Activated gamma-delta T cell (primary cell): ENCODE results near the gene NNMT.

Source experiments
- DNase-seq: peaks from one replicate; lab custom pipeline; 2025; lab: John Stamatoyannopoulos, UW

The NNMT gene

DNA sequence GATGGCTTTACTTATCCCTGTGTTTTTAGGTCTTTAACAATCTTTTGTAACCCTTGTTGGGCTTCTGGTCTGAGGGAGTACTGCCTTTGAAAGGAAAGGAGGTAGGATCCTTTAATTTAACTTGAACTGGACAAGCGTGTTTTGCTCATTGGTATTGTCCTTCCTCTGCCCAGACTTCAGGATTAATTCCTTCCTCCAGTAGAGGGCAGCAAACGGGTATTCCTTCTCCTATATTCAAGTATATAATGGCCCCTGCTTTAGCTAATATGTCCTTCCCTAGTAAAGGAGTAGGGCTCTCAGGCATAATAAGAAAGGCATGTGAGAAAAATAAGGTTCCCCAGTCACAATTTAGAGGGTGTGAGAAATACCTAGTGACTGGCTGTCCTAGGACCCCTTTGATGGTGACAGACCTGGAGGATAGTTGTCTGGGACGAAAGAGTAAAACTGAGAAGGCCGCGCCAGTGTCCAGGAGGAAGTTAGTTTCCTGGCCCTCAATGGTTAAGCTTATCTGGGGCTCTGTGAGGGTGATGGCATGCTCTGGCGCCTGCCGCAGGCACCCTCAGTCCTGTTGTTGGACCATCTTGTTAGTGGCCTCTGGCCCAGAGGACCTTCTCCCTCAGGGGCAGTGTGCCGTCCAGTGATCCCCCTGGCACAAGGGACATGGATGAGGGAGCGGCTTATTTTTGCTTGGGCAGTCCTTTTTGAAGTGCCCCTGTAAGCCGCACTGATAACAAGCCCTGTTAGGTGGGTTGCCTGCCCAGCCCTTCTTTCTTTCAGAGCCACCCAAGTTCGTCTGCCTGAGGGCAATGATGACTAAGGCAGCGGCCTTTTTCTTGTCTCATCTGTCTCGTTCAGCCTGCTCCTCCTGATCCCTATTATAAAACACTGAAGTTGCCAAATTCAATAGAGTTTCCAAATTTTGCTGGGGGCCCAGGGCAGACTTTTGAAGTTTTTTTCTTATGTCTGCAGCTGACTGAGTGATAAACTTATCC lies 52.3 kb downstream of the NNMT start:
- no peak for DNase-seq

GRCh38 chr11:114350022-114350421 lies 53.8 kb downstream of the NNMT start:
- no peak for DNase-seq

DNA sequence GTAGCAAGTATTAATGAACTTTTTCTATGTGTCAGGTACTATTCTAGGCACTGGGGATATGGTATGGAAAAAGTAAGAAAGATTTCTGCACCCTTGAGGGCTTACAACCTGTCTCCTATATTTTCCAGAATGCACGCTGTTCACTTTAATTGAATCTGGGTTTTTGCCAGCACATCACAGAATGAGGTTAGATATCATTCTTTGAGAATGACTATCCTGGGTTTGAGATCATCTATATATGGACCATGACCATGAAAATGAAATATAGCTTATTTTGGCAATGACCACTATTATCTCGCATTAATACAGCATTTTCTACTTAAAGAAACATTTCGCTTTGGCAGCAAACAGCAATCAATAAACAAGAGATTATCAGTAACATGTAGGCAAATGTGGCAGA lies 57.2 kb downstream of the NNMT start:
- no peak for DNase-seq

DNA sequence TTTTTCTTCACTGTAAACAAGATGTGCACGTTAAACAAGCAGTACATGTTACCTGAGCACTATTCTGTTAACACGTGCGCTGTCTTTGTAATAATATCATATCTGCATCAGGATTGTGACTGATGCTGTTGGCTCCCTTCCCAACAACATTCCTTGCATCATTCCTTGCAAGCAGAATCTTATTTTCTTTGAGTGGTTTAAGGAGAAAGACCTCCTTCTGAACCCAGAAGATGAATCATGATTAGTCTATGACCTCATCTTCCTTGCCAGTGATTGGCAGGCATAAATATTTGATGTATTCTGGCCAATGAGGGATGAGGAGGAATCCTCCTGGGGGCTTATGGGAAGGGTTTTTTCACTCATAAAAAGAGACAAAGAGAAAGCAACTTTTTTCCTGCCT lies 57.9 kb downstream of the NNMT start:
- DNase-seq, result no peak

GRCh38 chr11:114358716-114359115 lies 62.5 kb downstream of the NNMT start:
- no peak for DNase-seq

DNA sequence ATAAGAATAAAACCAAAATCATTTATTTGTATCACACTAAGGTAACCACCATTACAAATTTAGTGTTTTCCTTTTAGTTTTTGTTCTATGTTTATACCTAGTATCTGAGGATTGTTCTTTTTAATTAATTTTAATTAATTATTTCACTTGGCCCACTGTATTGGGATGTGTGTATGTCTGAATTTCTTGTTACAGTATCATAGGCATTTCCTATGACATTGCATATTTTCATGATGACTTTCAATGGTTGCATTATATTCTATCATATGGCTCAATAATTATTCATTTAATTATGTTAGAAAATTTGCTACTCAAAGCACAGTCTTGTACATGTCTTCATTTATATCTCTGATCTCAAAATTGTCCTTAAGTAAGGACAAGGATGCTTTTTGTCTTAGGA lies 63.1 kb downstream of the NNMT start:
- DNase-seq, result no peak

- DNase-seq, result no peak
Observed at GRCh38 chr11:114362326-114362725, 66.1 kb downstream of the NNMT start.

DNA sequence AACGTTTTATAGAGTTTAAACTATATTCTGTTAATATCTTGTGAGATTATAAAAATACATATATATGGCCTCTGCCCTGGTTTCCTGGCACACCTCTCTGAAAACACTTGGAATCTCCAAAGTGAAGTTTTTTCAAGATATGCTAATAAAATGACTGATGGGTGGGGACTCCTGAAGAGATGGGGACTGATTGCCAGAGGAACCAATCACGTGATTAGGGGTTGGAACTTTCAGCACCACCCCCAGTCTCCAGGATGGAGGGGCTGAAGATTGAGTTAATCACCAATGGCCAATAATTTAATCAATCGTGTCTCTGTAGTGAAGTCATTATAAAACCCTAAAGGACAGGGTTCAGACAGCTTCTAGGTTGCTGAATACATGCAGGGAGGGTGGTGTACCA lies 66.8 kb downstream of the NNMT start:
- DNase-seq, result no peak
